ENCODE measurements around the gene TSPAN31. TPM values are rescaled to one million over a fixed set of nuclear protein-coding genes. Genes with fewer than 3 reads are reported as not detected.

The TSPAN31 gene
- total RNA-seq, 1 donor from 2014 or later: 21.5 TPM

GRCh38 chr12:57782608-57783465 is 38.0 kb downstream of the TSPAN31 start, which contains the start of gene TSFM:
Gene TSFM, plus strand, starts transcription at chr12:57782787. Its CDS starts 15 bp downstream, at chr12:57782802.
- Mint-ChIP-seq H3K4me3 (ENCODE audit: unreplicated experiment) (peak within 1 kb of the TSS; percentile 99), H3K4me1 (ENCODE audit: low read depth) (peaks cover 16% of the 10 kb centered on the region), H3K9me3 (ENCODE audit: low read depth) (no peaks in the 10 kb centered on the region), H3K27ac (ENCODE audit: unreplicated experiment) (peak within 1 kb of the TSS; percentile 92), H3K27me3 (ENCODE audit: low read depth) (no peaks in the 10 kb centered on the region), H3K36me3 (ENCODE audit: low read depth) (peaks cover 12% of the 10 kb centered on the region)
- peak; percentile 97 for DNase-seq (ENCODE audit: low spot score)
- TF ChIP-seq CTCF (IDR thresholded peaks at IDR 0.05): peak; percentile 96

DNA sequence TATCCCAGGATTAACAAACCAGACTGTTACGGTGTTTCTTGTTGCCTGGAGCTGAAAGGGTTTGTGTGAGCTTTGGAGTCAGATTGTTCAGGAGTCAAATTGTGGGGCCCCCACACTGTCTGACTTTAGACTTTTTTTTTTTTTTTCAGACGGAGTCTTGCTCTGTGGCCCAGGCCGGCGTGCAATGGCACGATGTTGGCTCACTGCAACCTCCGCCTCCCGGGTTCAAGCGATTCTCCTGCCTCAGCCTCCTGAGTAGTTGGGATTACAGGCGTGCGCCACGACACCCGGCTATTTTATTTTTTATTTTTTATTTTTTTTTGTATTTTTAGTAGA is 38.6 kb downstream of the TSPAN31 start:
- peak overlapping the region; percentile 99 for H3K4me3 Mint-ChIP-seq (ENCODE audit: unreplicated experiment)
- H3K27ac Mint-ChIP-seq (ENCODE audit: unreplicated experiment): no peak overlapping the region
- no peak for TF ChIP-seq CTCF (IDR thresholded peaks at IDR 0.05)
- H3K27me3 Mint-ChIP-seq (ENCODE audit: low read depth): no peaks in the 10 kb centered on the region
- peaks cover 13% of the 10 kb centered on the region for H3K36me3 Mint-ChIP-seq (ENCODE audit: low read depth)
- H3K9me3 Mint-ChIP-seq (ENCODE audit: low read depth): no peaks in the 10 kb centered on the region
- H3K4me1 Mint-ChIP-seq (ENCODE audit: low read depth): peaks cover 16% of the 10 kb centered on the region
- DNase-seq (ENCODE audit: low spot score): no peak

DNA sequence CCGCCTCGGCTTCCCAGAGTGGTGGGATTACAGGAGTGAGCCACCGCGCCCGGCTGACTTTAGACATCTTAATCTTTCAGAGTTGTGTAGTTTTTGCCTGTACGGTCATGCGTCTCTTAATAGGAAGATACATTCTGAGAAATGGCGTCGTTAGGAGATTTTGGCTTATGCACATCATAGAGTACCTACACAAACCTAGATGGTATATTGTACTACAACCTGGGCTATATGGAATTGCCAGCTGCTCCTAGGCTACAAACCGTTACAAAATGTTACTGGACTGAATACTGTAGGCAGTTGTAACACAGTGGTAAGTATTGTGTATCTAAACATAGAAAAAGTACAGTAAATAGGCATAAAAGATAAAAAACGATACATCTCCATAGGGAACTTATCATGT is 39.0 kb downstream of the TSPAN31 start:
- no peak for DNase-seq (ENCODE audit: low spot score)
- Mint-ChIP-seq H3K9me3 (ENCODE audit: low read depth) (no peaks in the 10 kb centered on the region), H3K27ac (ENCODE audit: unreplicated experiment) (peak overlapping the region; percentile 41), H3K36me3 (ENCODE audit: low read depth) (peaks cover 16% of the 10 kb centered on the region), H3K4me3 (ENCODE audit: unreplicated experiment) (no peak overlapping the region), H3K27me3 (ENCODE audit: low read depth) (no peaks in the 10 kb centered on the region), H3K4me1 (ENCODE audit: low read depth) (peaks cover 16% of the 10 kb centered on the region)
- no peak for TF ChIP-seq CTCF (IDR thresholded peaks at IDR 0.05)

DNA sequence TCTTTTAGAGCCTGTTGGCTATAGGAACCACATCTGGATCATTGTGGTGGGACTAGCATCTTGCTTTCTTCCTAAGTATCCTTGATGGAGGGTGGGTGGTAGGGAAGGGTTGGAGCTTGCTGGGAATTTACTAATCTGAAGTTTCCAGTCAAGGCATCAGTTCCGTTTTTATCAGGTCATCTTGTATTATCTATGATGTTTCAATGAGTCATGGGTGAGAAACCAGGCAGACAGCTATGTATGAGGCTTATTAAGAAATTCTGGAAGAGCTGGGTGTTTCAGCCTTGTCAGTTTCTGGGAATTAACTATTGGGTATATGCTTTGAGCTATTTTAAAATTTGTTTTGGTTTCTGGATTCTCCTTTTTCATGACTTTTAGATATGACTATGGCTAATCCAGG is 49.1 kb downstream of the TSPAN31 start:
- no peak for DNase-seq (ENCODE audit: low spot score)
- peak overlapping the region; percentile 19 for H3K27ac Mint-ChIP-seq (ENCODE audit: unreplicated experiment)

GRCh38 chr12:57795354-57795753 is 50.5 kb downstream of the TSPAN31 start:
- H3K27ac Mint-ChIP-seq (ENCODE audit: unreplicated experiment): no peak overlapping the region

More for the DNA sequence above, 49.1 kb downstream of the TSPAN31 start:
- H3K27me3 Mint-ChIP-seq (ENCODE audit: low read depth): no peaks in the 10 kb centered on the region
- no peak overlapping the region for H3K4me3 Mint-ChIP-seq (ENCODE audit: unreplicated experiment)
- TF ChIP-seq CTCF (IDR thresholded peaks at IDR 0.05): no peak
- no peaks in the 10 kb centered on the region for H3K9me3 Mint-ChIP-seq (ENCODE audit: low read depth)
- peaks cover 8% of the 10 kb centered on the region for H3K4me1 Mint-ChIP-seq (ENCODE audit: low read depth)
- H3K36me3 Mint-ChIP-seq (ENCODE audit: low read depth): peaks cover 18% of the 10 kb centered on the region

More at GRCh38 chr12:57795354-57795753, 50.5 kb downstream of the TSPAN31 start:
- no peak overlapping the region for H3K4me3 Mint-ChIP-seq (ENCODE audit: unreplicated experiment)
- TF ChIP-seq CTCF (IDR thresholded peaks at IDR 0.05): no peak
- H3K36me3 Mint-ChIP-seq (ENCODE audit: low read depth): peaks cover 24% of the 10 kb centered on the region
- no peak for DNase-seq (ENCODE audit: low spot score)
- no peaks in the 10 kb centered on the region for H3K27me3 Mint-ChIP-seq (ENCODE audit: low read depth)
- H3K4me1 Mint-ChIP-seq (ENCODE audit: low read depth): peaks cover 8% of the 10 kb centered on the region
- H3K9me3 Mint-ChIP-seq (ENCODE audit: low read depth): no peaks in the 10 kb centered on the region

Measured in chondrocyte (in vitro differentiated cells).